HEK293 (cell line): ENCODE results near the gene CETN3.

Source experiments
- CTCF ChIA-PET: fragments of 350-600 bp; formaldehyde crosslinking; extraction: SDS; loops from one replicate; lab custom pipeline; 2021; ENCODE audit warnings: antibody characterized with exemption; lab: Yijun Ruan, JAX
- POLR2A ChIA-PET: fragments of 300-600 bp; formaldehyde crosslinking; extraction: SDS; loops from one replicate; lab custom pipeline; 2020; ENCODE audit warnings: antibody characterized with exemption, inconsistent platforms; lab: Yijun Ruan, JAX
- H3K27ac ChIP-seq: fragments of 200-500 bp; sonication (Bioruptor generic); 2 replicates; pipeline ENCODE4 v1.5.1; 2014; ENCODE audit warnings: low read depth, low read length, control low read depth, inconsistent platforms; ENCODE audit errors: extremely low read depth
- H3K36me3 ChIP-seq, 2 experiments: fragments of 200-500 bp in 1 of 2; sonication (Bioruptor generic) in 1 of 2; 1 replicate in 1 of 2; 2 replicates in 1 of 2; pipeline ENCODE4 v1.5.1; 2014 to 2017; ENCODE audit warnings: inconsistent platforms in 2 of 2, low read length in 2 of 2; ENCODE audit not compliant: control insufficient read depth in 2 of 2, insufficient read depth in 1 of 2
- H3K4me1 ChIP-seq: fragments of 200-500 bp; sonication (Bioruptor generic); 2 replicates; pipeline ENCODE4 v1.5.1; 2014; ENCODE audit warnings: mild to moderate bottlenecking, low read length, inconsistent platforms; ENCODE audit not compliant: control insufficient read depth, insufficient read depth
- H3K4me3 ChIP-seq: 2 replicates; pipeline ENCODE4 v1.5.1; 2011; ENCODE audit warnings: low read depth, mild to moderate bottlenecking, control low read depth, low read length, moderate library complexity
- H3K9me3 ChIP-seq: fragments of 200-500 bp; sonication (Bioruptor generic); 2 replicates; pipeline ENCODE4 v1.5.1; 2014; ENCODE audit warnings: low read depth, low read length, inconsistent platforms; ENCODE audit not compliant: control insufficient read depth, insufficient read depth
- IKZF3 ChIP-seq: fragments of 450-650 bp; IDR thresholded peaks from 2 replicates; pipeline ENCODE4 v1.5.0; 2018; ENCODE audit warnings: missing biosample characterization, mild to moderate bottlenecking, missing genetic modification characterization, moderate library complexity
- TRIM28 ChIP-seq: IDR thresholded peaks from 2 replicates; pipeline ENCODE4 v1.6.1; 2011; ENCODE audit warnings: low read length, control low read depth, borderline replicate concordance
- YY1 ChIP-seq: fragments of 450-650 bp; formaldehyde crosslinking; IDR thresholded peaks from 2 replicates; pipeline ENCODE4 v1.5.1; 2018; ENCODE audit warnings: missing biosample characterization, missing genetic modification characterization
- ZBTB21 ChIP-seq: fragments of 450-650 bp; formaldehyde crosslinking; IDR thresholded peaks from 2 replicates; pipeline ENCODE4 v1.5.1; 2017; ENCODE audit warnings: missing biosample characterization, missing genetic modification characterization
- ZBTB48 ChIP-seq: fragments of 450-650 bp; formaldehyde crosslinking; IDR thresholded peaks from 2 replicates; pipeline ENCODE4 v1.5.1; 2016; ENCODE audit warnings: missing biosample characterization, missing genetic modification characterization
- ZBTB6 ChIP-seq: fragments of 450-650 bp; formaldehyde crosslinking; IDR thresholded peaks from 2 replicates; pipeline ENCODE4 v1.5.1; 2017; ENCODE audit warnings: missing biosample characterization, missing genetic modification characterization
- ZEB2 ChIP-seq: fragments of 450-650 bp; formaldehyde crosslinking; IDR thresholded peaks from 2 replicates; pipeline ENCODE4 v1.5.1; 2016; ENCODE audit warnings: missing biosample characterization, missing genetic modification characterization
- ZNF184 ChIP-seq: fragments of 450-650 bp; IDR thresholded peaks from 2 replicates; pipeline ENCODE4 v1.5.1; 2018; ENCODE audit warnings: missing biosample characterization, mild to moderate bottlenecking, missing genetic modification characterization
- ZNF211 ChIP-seq: fragments of 450-650 bp; formaldehyde crosslinking; IDR thresholded peaks from 2 replicates; pipeline ENCODE4 v1.5.1; 2016; ENCODE audit warnings: low read depth, missing biosample characterization, missing genetic modification characterization
- ZNF239 ChIP-seq: fragments of 450-650 bp; formaldehyde crosslinking; IDR thresholded peaks from 2 replicates; pipeline ENCODE4 v1.5.1; 2016; ENCODE audit warnings: missing biosample characterization, missing genetic modification characterization
- ZNF266 ChIP-seq: fragments of 450-650 bp; formaldehyde crosslinking; IDR thresholded peaks from 2 replicates; pipeline ENCODE4 v1.5.1; 2016; ENCODE audit warnings: missing biosample characterization, missing genetic modification characterization, low read depth
- ZNF274 ChIP-seq, 2 experiments: fragments of 200-500 bp in 1 of 2; fragments of 450-650 bp in 1 of 2; sonication (Bioruptor generic) in 1 of 2; formaldehyde crosslinking in 1 of 2; IDR thresholded peaks; 2 replicates each; pipeline versions ENCODE4 v1.5.1 to v1.6.1; 2014 to 2016; ENCODE audit warnings: borderline replicate concordance in 1 of 2, inconsistent platforms in 1 of 2, low read length in 1 of 2, missing biosample characterization in 1 of 2, missing genetic modification characterization in 1 of 2
- ZNF335 ChIP-seq: fragments of 450-650 bp; formaldehyde crosslinking; conservative IDR thresholded peaks from 2 replicates; pipeline ENCODE4 v1.5.1; 2016; ENCODE audit warnings: missing biosample characterization, missing genetic modification characterization
- ZNF341 ChIP-seq: fragments of 450-650 bp; formaldehyde crosslinking; IDR thresholded peaks from 2 replicates; pipeline ENCODE4; 2016; ENCODE audit warnings: low read depth, missing biosample characterization, missing genetic modification characterization
- ZNF404 ChIP-seq: fragments of 450-650 bp; formaldehyde crosslinking; IDR thresholded peaks from 2 replicates; pipeline ENCODE4 v1.5.1; 2017; ENCODE audit warnings: missing biosample characterization, missing genetic modification characterization
- ZNF48 ChIP-seq: fragments of 450-650 bp; formaldehyde crosslinking; IDR thresholded peaks from 2 replicates; pipeline ENCODE4 v1.5.1; 2016; ENCODE audit warnings: missing biosample characterization, missing genetic modification characterization
- ZNF596 ChIP-seq: fragments of 450-650 bp; IDR thresholded peaks from 2 replicates; pipeline ENCODE4 v1.5.0; 2018; ENCODE audit warnings: missing biosample characterization, mild to moderate bottlenecking, missing genetic modification characterization, moderate library complexity
- ZNF600 ChIP-seq: fragments of 450-650 bp; formaldehyde crosslinking; IDR thresholded peaks from 2 replicates; pipeline ENCODE4 v1.5.1; 2016; ENCODE audit warnings: missing biosample characterization, missing genetic modification characterization
- ZNF654 ChIP-seq: fragments of 450-650 bp; formaldehyde crosslinking; IDR thresholded peaks from 2 replicates; pipeline ENCODE4 v1.5.1; 2016; ENCODE audit warnings: low read depth, missing biosample characterization, missing genetic modification characterization
- ZNF660 ChIP-seq: fragments of 450-650 bp; IDR thresholded peaks from 2 replicates; pipeline ENCODE4 v1.5.1; 2018; ENCODE audit warnings: missing biosample characterization, mild to moderate bottlenecking, missing genetic modification characterization
- ZSCAN23 ChIP-seq: fragments of 450-650 bp; formaldehyde crosslinking; IDR thresholded peaks from 2 replicates; pipeline ENCODE4 v1.5.1; 2016; ENCODE audit warnings: missing biosample characterization, missing genetic modification characterization
- TF ChIP-seq, protein P1 (sequence below): fragments of 450-650 bp; IDR thresholded peaks from 2 replicates; pipeline ENCODE4 v1.5.1; 2018; ENCODE audit warnings: missing biosample characterization, missing genetic modification characterization
- TF ChIP-seq, protein P2 (sequence below): fragments of 450-650 bp; formaldehyde crosslinking; IDR thresholded peaks from 2 replicates; pipeline ENCODE4 v1.5.1; 2017; ENCODE audit warnings: missing biosample characterization, missing genetic modification characterization
- TF ChIP-seq, protein P3 (sequence below): fragments of 450-650 bp; formaldehyde crosslinking; IDR thresholded peaks from 2 replicates; pipeline ENCODE4 v1.5.1; 2016; ENCODE audit warnings: missing biosample characterization, missing genetic modification characterization

The CETN3 gene

DNA sequence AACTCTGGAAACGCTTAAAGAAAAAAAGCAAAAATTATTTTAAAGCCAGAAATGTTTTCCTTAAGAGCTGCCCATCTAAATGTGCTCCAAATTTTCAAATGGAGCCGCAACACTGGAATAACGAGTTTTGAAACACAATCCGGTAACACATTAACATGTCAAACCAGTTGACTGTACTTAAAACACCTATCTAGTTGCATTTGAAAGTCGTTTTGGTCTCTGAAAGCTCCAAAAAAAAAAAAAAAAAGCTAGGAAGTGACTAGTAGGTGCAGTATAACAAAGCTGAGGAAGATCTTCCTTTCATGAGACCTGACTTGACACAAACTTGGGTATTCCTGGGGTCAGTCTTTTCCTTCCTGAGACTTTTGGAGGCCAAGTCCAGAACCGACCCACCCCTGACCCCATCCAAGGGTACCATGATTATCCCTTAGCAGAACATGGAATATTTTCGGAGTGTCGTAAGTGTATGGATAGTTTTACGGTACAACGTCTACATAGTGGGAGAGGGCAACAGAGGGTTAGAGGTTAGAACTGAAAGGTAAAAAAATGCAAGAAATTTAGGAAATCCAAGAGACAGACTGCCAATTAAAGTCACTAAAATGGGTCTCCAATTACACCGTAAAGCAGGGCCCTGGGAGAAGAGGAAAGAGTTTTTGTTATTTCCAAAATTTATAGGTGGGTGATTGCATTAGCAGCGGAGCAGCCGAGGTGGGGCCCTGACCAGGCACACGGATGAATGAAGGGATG, 812 bp downstream of the CETN3 start (continued):
- TF ChIP-seq ZSCAN23 (tag by site-specific recombination) (0 out of 2 replicates have a peak, but pooled peaks have one; percentile 15), ZNF266 (tag by site-specific recombination) (no peak), ZNF660 (no peak; the same call in 1 of the 2 replicates), ZEB2 (0 out of 2 replicates have a peak, but pooled peaks have one; percentile 45), ZNF48 (tag by site-specific recombination) (no peak), TRIM28 (peak; percentile 50; the same call in 1 of the 2 replicates), ZBTB48 (peak; percentile 16; the same call in 1 of the 2 replicates), ZNF274 (IDR thresholded peaks at IDR 0.05; ENCODE audit: low read length) (no peak), ZNF274 (tag by site-specific recombination; IDR thresholded peaks at IDR 0.05; ENCODE audit: borderline replicate concordance) (no peak), ZNF335 (tag by site-specific recombination) (peak; percentile 72; the same call in 1 of the 2 replicates), ZNF654 (peak; percentile 8; the same call in 1 of the 2 replicates), IKZF3 (tag by site-specific recombination) (0 out of 2 replicates have a peak, but pooled peaks have one; percentile 11), ZNF184 (peak; percentile 59; the same call in 1 of the 2 replicates), ZNF404 (no peak)
- TF ChIP-seq, protein P1, sequence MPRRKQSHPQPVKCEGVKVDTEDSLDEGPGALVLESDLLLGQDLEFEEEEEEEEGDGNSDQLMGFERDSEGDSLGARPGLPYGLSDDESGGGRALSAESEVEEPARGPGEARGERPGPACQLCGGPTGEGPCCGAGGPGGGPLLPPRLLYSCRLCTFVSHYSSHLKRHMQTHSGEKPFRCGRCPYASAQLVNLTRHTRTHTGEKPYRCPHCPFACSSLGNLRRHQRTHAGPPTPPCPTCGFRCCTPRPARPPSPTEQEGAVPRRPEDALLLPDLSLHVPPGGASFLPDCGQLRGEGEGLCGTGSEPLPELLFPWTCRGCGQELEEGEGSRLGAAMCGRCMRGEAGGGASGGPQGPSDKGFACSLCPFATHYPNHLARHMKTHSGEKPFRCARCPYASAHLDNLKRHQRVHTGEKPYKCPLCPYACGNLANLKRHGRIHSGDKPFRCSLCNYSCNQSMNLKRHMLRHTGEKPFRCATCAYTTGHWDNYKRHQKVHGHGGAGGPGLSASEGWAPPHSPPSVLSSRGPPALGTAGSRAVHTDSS (tag by site-specific recombination) = no peak
- TF ChIP-seq, protein P2, sequence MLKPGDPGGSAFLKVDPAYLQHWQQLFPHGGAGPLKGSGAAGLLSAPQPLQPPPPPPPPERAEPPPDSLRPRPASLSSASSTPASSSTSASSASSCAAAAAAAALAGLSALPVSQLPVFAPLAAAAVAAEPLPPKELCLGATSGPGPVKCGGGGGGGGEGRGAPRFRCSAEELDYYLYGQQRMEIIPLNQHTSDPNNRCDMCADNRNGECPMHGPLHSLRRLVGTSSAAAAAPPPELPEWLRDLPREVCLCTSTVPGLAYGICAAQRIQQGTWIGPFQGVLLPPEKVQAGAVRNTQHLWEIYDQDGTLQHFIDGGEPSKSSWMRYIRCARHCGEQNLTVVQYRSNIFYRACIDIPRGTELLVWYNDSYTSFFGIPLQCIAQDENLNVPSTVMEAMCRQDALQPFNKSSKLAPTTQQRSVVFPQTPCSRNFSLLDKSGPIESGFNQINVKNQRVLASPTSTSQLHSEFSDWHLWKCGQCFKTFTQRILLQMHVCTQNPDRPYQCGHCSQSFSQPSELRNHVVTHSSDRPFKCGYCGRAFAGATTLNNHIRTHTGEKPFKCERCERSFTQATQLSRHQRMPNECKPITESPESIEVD = peak; percentile 65
- TF ChIP-seq, protein P3, sequence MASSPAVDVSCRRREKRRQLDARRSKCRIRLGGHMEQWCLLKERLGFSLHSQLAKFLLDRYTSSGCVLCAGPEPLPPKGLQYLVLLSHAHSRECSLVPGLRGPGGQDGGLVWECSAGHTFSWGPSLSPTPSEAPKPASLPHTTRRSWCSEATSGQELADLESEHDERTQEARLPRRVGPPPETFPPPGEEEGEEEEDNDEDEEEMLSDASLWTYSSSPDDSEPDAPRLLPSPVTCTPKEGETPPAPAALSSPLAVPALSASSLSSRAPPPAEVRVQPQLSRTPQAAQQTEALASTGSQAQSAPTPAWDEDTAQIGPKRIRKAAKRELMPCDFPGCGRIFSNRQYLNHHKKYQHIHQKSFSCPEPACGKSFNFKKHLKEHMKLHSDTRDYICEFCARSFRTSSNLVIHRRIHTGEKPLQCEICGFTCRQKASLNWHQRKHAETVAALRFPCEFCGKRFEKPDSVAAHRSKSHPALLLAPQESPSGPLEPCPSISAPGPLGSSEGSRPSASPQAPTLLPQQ (tag by site-specific recombination) = peak; percentile 96

DNA sequence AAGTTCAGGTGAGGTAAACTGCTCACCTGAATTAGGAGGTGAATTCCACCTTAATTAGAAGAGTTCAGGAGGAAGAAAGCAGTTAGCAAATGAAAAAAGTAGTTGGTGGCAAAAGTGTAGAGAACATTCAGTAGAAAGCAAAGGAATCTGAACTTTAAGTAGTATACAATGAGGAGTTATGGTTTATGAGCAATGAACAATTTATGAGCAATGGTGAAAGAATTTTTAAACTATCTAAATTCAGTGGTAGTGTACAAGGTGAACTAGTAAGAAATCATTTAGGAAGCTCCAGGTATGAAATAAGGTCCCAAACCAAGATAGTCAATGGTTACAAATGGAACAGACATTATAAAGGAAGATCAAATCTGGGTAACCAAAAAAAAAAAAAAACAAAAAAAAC, 3.1 kb downstream of the CETN3 start:
- TF ChIP-seq ZBTB21 = no peak
- TF ChIP-seq ZNF341 (tag by site-specific recombination) = no peak
- TF ChIP-seq ZNF211 (tag by site-specific recombination) = no peak
- no peak for TF ChIP-seq ZNF596 (tag by site-specific recombination)
- TF ChIP-seq ZNF239 (tag by site-specific recombination) = no peak
- TF ChIP-seq ZNF600 (tag by site-specific recombination) = no peak
- no peak for TF ChIP-seq YY1
- TF ChIP-seq ZBTB6 (tag by site-specific recombination) = no peak
- CTCF ChIA-PET = interaction anchor here (1.5 kb wide), 1 partner anchor 20 kb away, joined by 6 read pairs; no protein-coding TSS in a partner anchor
- Histone ChIP-seq H3K36me3 (peaks cover 13 to 35% of the 10 kb centered on the region in 2 experiments), H3K4me3 (no peak overlapping the region), H3K9me3 (no peaks in the 10 kb centered on the region), H3K27ac (no peak overlapping the region), H3K4me1 (peaks cover 6% of the 10 kb centered on the region; the same call in 1 of the 2 replicates)
- POLR2A ChIA-PET = no interaction called here
